GM19438 (cell line): ENCODE data around the gene LAMA2.
"Not testable (repeated sequence)": the region's sequence is repeated elsewhere in the genome, so short reads cannot be mapped to it uniquely, and the experiment has no call there.

ENCODE experiments used
- ATAC-seq: cut with Tn5 transposase; IDR thresholded peaks from one replicate; pipeline ENCODE4 v1.9.1; 2021; ENCODE audit warnings: low read depth; ENCODE audit not compliant: unreplicated experiment

The LAMA2 gene

GRCh38 chr6:129163551-129163950, 280.6 kb downstream of the LAMA2 start:
- no peak for ATAC-seq

DNA sequence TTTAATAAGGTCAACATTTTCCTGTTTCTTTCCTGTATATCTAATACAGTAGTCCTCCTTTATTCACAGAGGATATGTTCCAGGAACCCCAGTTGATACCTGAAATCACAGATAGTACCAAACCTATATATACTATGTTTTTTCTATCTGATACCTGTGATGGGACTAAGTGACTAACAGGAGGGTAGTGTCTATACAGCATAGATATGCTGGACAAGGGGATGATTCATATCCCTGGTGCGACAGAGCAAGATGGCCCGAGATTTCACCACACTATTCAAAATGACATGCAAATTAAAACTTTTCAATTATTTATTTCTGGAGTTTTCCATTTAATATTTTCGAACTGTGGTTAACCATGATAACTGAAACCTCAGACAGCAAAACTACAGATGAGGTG, 281.1 kb downstream of the LAMA2 start:
- ATAC-seq: no peak

- ATAC-seq: not testable (repeated sequence)
Measured at GRCh38 chr6:129172279-129172995, 289.5 kb downstream of the LAMA2 start.

GRCh38 chr6:129175066-129175465, 292.1 kb downstream of the LAMA2 start:
- ATAC-seq: no peak

GRCh38 chr6:129177801-129178200, 294.9 kb downstream of the LAMA2 start:
- no peak for ATAC-seq

DNA sequence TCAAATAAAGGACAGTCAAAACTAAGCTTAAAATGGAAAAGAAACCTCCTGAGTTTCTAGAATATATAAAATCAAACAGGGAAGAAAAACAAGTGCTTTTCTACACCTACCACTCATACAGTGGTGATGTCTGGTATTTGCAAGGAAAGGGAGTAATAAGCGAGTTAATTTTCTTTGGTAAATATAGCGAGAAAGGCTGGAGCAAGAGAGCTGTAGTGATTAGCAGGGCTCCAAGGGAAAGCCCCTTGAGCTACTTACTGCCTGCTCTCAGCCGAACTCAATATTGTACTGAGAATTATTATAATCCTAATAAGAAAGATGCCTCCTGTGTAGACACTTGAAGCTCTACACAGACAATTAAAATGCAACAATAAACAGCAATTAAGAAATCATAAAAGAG, 296.3 kb downstream of the LAMA2 start:
- ATAC-seq: no peak

DNA sequence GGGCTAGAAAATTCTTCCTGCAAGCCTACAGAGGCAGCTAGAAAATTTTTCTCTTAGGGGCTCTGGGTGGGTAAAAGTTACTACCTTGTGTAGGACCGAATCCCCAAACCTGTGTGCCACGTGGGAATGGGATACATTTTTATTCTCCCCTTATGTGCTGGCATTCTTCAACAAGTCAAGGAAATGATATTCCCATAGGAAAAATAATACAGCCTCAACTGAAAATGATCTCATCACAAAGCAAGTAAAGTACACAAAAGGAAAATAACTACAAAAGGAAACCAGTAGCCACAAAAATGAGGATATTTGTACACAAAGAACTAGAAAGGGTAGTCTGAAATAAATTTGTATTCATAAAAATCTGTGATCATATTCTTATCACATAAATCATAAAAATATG, 298.1 kb downstream of the LAMA2 start:
- ATAC-seq: no peak

DNA sequence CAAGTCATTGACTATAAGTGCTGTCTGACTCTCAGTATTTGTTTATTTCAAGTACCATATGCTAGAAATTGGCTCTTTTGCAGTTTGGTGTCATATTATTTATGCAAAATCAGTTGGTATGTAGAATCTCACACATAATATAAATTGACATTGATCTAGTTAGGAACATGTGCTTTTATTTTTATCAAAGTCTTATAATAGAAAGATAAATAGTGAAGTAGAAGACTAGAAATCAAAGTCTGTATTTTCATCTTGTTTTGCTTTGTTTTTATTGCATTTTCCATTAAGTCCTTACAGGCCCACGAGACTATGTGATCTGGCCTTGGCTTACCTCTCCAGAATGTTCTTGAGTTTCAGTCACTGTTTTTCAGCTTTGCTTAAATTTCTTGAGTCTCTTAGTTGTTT, 300.3 kb downstream of the LAMA2 start:
- ATAC-seq: no peak

- no peak for ATAC-seq
Measured at GRCh38 chr6:129183681-129184301, 300.9 kb downstream of the LAMA2 start.

DNA sequence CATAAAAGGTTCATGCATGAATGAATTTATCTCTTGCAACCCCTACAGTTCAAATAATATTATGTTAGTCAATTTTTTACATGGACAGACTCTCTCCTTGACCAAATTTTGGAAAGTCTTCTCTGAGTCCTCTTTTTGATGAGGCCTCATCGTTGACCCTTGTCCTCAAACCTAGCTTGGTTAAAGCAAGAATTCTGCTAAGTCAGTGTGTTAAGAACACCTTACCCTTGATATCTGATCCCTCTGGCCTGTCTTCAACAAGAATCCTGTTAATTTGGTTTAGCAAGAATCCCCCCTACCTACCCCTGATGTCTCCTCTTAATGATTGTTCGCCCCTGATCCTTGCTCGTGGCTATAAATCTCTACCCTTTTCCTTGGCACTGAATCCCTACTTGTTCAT, 301.4 kb downstream of the LAMA2 start:
- no peak for ATAC-seq

- ATAC-seq: no peak
Measured at GRCh38 chr6:129184808-129185366, 301.9 kb downstream of the LAMA2 start.

- no peak for ATAC-seq
Measured at GRCh38 chr6:129186988-129187387, 304.1 kb downstream of the LAMA2 start.

DNA sequence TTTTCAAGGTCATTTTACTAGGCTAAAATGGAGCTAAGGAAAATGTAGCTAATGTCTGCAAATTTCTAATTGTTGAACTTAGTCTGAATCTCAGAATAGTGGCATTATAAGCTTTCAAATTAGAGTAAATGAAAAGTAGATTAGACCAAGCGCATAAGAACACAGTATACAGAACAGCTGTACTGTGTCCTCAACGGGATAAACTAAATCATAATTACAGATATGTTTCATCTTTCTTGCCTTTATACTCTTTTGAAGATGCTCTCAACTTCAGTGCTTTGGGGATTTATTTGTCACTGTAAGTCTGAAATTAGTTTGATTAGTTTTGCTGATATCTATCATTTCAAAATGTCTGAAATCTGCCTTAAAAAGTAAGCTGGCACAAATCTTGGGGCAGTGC, 305.4 kb downstream of the LAMA2 start:
- ATAC-seq: no peak

DNA sequence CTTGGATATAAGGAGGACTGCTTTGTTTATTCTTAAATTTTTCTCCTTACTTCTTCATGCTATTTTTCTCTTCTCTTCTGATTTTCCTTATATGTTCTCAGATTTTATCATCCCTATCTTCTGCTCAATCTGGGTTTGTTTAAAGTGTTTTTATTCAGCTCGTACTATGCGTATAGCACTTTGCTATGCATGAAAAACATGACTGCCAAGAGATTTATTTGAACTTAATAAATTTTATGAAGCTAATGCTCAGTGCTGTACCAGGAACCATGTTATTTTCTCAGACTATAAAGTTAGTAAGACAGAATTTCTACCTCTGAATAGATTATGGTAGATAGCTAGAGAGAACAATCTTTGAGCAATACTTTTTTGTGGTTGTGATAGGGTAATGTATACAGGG, 305.9 kb downstream of the LAMA2 start:
- no peak for ATAC-seq

GRCh38 chr6:129189266-129189665, 306.3 kb downstream of the LAMA2 start:
- ATAC-seq: no peak

GRCh38 chr6:129191235-129191634, 308.3 kb downstream of the LAMA2 start:
- ATAC-seq: no peak

- ATAC-seq: no peak
Measured at GRCh38 chr6:129192458-129192989, 309.6 kb downstream of the LAMA2 start.

GRCh38 chr6:129194306-129194941, 311.5 kb downstream of the LAMA2 start:
- no peak for ATAC-seq

GRCh38 chr6:129195161-129195560, 312.2 kb downstream of the LAMA2 start:
- no peak for ATAC-seq

DNA sequence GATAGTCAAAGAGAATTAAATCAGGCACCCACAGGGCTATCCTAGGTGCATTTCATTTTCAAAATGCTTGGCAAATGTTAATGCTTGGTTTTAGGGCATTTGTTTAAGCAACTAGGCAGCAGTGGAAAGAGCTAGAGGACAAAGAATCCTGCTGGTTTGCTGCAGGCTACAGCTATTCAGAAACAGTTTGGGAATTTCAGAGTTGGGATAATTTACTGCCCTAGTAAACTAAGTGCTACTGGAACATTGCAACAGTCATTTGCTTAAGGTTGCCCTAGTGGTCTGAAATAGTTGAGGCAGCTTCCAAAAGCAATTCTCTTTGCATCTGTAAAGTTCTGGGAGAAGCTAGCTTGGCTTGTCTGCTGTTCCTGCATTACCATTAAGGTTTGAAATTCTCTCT, 312.7 kb downstream of the LAMA2 start:
- no peak for ATAC-seq

- no peak for ATAC-seq
Measured at GRCh38 chr6:129197154-129197553, 314.2 kb downstream of the LAMA2 start.
